ENCODE results near the gene CDH4. TPM values are rescaled to one million over a fixed set of nuclear protein-coding genes. Genes with fewer than 3 reads are reported as not detected.

The CDH4 gene
- total RNA-seq, 2 experiments from 2014 or later = not detected

DNA sequence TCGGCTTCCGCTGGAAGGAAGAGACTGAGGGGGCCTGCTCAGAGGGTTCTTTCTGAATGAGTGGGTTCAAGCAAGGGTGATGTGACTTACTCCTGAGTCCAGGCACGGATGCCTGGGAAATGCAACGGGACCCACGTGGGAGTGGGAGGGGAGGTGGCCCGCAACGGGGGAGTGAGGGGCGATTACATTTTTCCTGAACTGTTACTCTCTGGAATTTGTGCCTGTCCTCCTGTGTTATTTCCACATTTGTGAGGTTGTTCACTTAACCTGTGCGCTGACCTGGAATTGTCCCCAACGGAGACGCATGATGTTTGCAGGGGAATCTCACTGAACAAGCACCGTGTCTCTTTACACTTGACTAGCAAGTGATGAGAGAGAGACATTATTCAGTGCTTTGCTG is 209.4 kb downstream of the CDH4 start:
- Histone ChIP-seq H3K9me2 (ENCODE audit: insufficient read depth, low read length) (no peaks in the 10 kb centered on the region), H2AFZ (ENCODE audit: low read length) (no peak overlapping the region), H3K9me3 (ENCODE audit: low read length) (no peaks in the 10 kb centered on the region), H3K4me2 (ENCODE audit: low read length) (no peak overlapping the region), H3K4me3 (ENCODE audit: low read depth, low read length, poor library complexity, severe bottlenecking) (no peak overlapping the region), H3K79me2 (ENCODE audit: insufficient read depth, low read depth, low read length) (no peaks in the 10 kb centered on the region), H3K4me1 (ENCODE audit: insufficient read depth, low read length, poor library complexity, severe bottlenecking) (no peaks in the 10 kb centered on the region), H3K27ac (ENCODE audit: low read depth, low read length, poor library complexity, severe bottlenecking) (no peak overlapping the region), H4K20me1 (ENCODE audit: insufficient read depth, low read length) (no peaks in the 10 kb centered on the region), H3K36me3 (ENCODE audit: insufficient read depth, low read length) (no peaks in the 10 kb centered on the region)
- no TSS peak for BruUV-seq (replicated peaks)
- intact Hi-C loops (cut with micrococcal nuclease; ENCODE audit: unreplicated experiment) = no loop called here
- DNase-seq (ENCODE audit: low spot score) = no peak
- ChIA-PET POLR2A (no interaction called here), CTCF (ENCODE audit: unreplicated experiment) (no interaction called here)
- TF ChIP-seq, protein P1, sequence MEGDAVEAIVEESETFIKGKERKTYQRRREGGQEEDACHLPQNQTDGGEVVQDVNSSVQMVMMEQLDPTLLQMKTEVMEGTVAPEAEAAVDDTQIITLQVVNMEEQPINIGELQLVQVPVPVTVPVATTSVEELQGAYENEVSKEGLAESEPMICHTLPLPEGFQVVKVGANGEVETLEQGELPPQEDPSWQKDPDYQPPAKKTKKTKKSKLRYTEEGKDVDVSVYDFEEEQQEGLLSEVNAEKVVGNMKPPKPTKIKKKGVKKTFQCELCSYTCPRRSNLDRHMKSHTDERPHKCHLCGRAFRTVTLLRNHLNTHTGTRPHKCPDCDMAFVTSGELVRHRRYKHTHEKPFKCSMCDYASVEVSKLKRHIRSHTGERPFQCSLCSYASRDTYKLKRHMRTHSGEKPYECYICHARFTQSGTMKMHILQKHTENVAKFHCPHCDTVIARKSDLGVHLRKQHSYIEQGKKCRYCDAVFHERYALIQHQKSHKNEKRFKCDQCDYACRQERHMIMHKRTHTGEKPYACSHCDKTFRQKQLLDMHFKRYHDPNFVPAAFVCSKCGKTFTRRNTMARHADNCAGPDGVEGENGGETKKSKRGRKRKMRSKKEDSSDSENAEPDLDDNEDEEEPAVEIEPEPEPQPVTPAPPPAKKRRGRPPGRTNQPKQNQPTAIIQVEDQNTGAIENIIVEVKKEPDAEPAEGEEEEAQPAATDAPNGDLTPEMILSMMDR (conservative IDR thresholded peaks at IDR 0.05; ENCODE audit: low read length) = no peak
- no peak for TF ChIP-seq EZH2phosphoT487 (IDR thresholded peaks at IDR 0.05; ENCODE audit: borderline replicate concordance, low read depth, low read length)

DNA sequence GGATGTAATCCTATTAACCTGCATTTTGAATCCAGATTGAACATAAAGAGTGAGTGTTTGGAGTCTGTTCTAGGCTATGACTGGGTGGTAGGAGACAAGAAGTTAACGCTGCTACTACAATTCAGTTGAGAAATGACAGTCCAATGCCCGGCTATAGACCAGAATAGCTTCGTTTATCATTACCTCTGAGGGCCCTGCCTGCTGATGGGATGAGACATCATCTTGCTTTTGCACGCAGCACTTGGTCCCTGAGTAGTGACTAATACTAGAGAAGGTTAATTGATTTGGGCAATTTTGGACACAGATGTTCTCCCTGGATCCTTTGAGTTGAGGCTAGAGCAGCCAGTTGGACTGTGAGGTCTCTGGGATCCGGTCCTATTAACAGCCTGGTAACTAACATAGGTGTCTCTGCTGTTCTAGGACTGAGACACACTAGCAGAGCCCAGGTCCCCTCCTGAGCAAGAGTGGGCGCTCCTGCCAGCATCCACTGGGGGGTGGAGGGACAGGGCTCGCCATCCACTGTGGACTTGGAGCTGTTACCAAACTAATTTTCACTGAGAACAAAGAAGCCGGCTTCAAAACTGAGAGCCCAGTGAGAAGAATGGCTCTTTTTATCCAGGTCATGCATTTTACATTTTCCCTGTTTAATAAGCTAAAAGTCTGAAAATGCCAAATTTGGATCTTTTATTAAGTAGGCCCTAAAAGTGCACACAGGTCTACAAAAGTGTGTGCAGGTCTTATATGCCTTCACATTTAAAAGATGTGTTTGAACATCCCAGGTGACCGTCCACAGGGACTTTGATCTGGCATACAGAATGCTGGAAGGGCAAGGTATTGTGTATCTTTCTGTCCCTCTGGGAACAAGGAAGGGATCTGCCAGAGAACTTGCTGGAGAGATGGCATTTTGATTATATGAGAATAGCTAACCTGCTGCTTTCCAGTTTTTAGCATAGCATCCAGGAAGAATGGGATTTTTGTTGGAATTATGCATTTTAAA is 212.5 kb downstream of the CDH4 start:
- ChIA-PET POLR2A (no interaction called here), CTCF (ENCODE audit: unreplicated experiment) (no interaction called here)
- no peaks in the 10 kb centered on the region for H4K20me1 ChIP-seq (ENCODE audit: insufficient read depth, low read length)
- no peak for DNase-seq (ENCODE audit: low spot score)
- no peaks in the 10 kb centered on the region for H3K36me3 ChIP-seq (ENCODE audit: insufficient read depth, low read length)
- no peak overlapping the region for H3K4me2 ChIP-seq (ENCODE audit: low read length)
- intact Hi-C loops (cut with micrococcal nuclease; ENCODE audit: unreplicated experiment) = no loop called here
- no peak overlapping the region for H3K27ac ChIP-seq (ENCODE audit: low read depth, low read length, poor library complexity, severe bottlenecking)
- H3K4me1 ChIP-seq (ENCODE audit: insufficient read depth, low read length, poor library complexity, severe bottlenecking) = no peaks in the 10 kb centered on the region
- no peak overlapping the region for H3K4me3 ChIP-seq (ENCODE audit: low read depth, low read length, poor library complexity, severe bottlenecking)
- H2AFZ ChIP-seq (ENCODE audit: low read length) = no peak overlapping the region
- peaks cover 12% of the 10 kb centered on the region; the same call in 1 of the 2 replicates for H3K9me3 ChIP-seq (ENCODE audit: low read length)
- H3K79me2 ChIP-seq (ENCODE audit: insufficient read depth, low read depth, low read length) = no peaks in the 10 kb centered on the region
- H3K9me2 ChIP-seq (ENCODE audit: insufficient read depth, low read length) = no peaks in the 10 kb centered on the region
- no peak for TF ChIP-seq EZH2phosphoT487 (IDR thresholded peaks at IDR 0.05; ENCODE audit: borderline replicate concordance, low read depth, low read length)
- TF ChIP-seq, protein P1 (conservative IDR thresholded peaks at IDR 0.05; ENCODE audit: low read length) = no peak
- BruUV-seq (replicated peaks) = no TSS peak

DNA sequence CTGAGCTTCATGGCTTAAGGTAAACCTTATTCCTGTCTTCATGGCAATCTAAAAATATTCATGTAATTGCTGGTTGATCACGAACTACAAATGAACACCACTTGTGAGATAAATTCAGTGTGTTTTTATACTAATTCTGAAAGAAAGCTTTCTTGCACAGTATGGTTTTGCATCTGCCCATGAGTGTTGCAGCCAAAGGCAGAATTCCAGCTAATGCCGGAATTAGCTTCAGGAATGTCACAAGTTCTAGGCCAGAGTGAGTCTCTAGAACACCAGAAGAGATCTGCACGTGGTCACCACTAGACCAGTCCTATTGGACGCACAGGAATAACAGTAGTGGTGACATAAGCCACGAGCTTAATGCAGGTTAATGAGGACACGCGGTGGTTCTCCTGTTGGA is 223.7 kb downstream of the CDH4 start:
- intact Hi-C loops (cut with micrococcal nuclease; ENCODE audit: unreplicated experiment) = no loop called here
- BruUV-seq (replicated peaks) = no TSS peak
- no peak for DNase-seq (ENCODE audit: low spot score)
- no peaks in the 10 kb centered on the region for H4K20me1 ChIP-seq (ENCODE audit: insufficient read depth, low read length)
- ChIA-PET CTCF (ENCODE audit: unreplicated experiment) (no interaction called here), POLR2A (interaction anchor here (0.7 kb wide), 1 partner anchor 10 kb away, joined by 3 read pairs; no protein-coding TSS in a partner anchor)
- no peaks in the 10 kb centered on the region for H3K9me3 ChIP-seq (ENCODE audit: low read length)
- H3K27ac ChIP-seq (ENCODE audit: low read depth, low read length, poor library complexity, severe bottlenecking) = no peak overlapping the region
- H3K79me2 ChIP-seq (ENCODE audit: insufficient read depth, low read depth, low read length) = no peaks in the 10 kb centered on the region
- H3K9me2 ChIP-seq (ENCODE audit: insufficient read depth, low read length) = no peaks in the 10 kb centered on the region
- no peak overlapping the region for H3K4me3 ChIP-seq (ENCODE audit: low read depth, low read length, poor library complexity, severe bottlenecking)
- no peak overlapping the region for H3K4me2 ChIP-seq (ENCODE audit: low read length)
- H3K36me3 ChIP-seq (ENCODE audit: insufficient read depth, low read length) = no peaks in the 10 kb centered on the region
- TF ChIP-seq, protein P1 (conservative IDR thresholded peaks at IDR 0.05; ENCODE audit: low read length) = no peak
- TF ChIP-seq EZH2phosphoT487 (IDR thresholded peaks at IDR 0.05; ENCODE audit: borderline replicate concordance, low read depth, low read length) = no peak
- H2AFZ ChIP-seq (ENCODE audit: low read length) = no peak overlapping the region
- peaks cover 11% of the 10 kb centered on the region for H3K4me1 ChIP-seq (ENCODE audit: insufficient read depth, low read length, poor library complexity, severe bottlenecking)

Measured in OCI-LY7 (cell line).